ENCODE data around the gene PANX1. TPM values are rescaled to one million over a fixed set of nuclear protein-coding genes. Genes with fewer than 3 reads are reported as not detected.

The PANX1 gene
- total RNA-seq, 6 experiments from 2014 or later: 9.3 to 20.4 (median 13.7) TPM

GRCh38 chr11:94120946-94121345, 7.7 kb upstream of the PANX1 start:
- H3K9me3 ChIP-seq: no peaks in the 10 kb centered on the region
- no peaks in the 10 kb centered on the region for H3K27me3 ChIP-seq
- TF ChIP-seq POLR2A (IDR thresholded peaks at IDR 0.05) (no peak), CTCF (IDR thresholded peaks at IDR 0.05) (no peak)
- ATAC-seq (no peak), DNase-seq (no peak)
- H3K36me3 ChIP-seq: no peaks in the 10 kb centered on the region
- H3K4me1 ChIP-seq: peaks cover 0 to 12% (median 1%) of the 10 kb centered on the region in 4 donors
- no peak overlapping the region for H3K4me3 ChIP-seq
- WGBS (ENCODE audit: insufficient coverage, low coverage, low lambda C conversion rate, missing lambda C conversion rate): 92% methylated on average over 5 of the region's 6 CpGs
- H3K27ac ChIP-seq: no peak overlapping the region
- intact Hi-C loops (cut with DNase I): no loop called here

GRCh38 chr11:94125407-94126115, 3.1 kb upstream of the PANX1 start:
- 88% methylated on average over 5 of the region's 8 CpGs for WGBS (ENCODE audit: insufficient coverage, low coverage, low lambda C conversion rate, missing lambda C conversion rate)
- no peak for TF ChIP-seq CTCF (IDR thresholded peaks at IDR 0.05)
- no peak for TF ChIP-seq POLR2A (IDR thresholded peaks at IDR 0.05)
- H3K27ac ChIP-seq: no peak overlapping the region
- no peaks in the 10 kb centered on the region for H3K9me3 ChIP-seq
- intact Hi-C loops (cut with DNase I): no loop called here
- ATAC-seq (no peak), DNase-seq (no peak)
- H3K36me3 ChIP-seq: no peaks in the 10 kb centered on the region
- no peak overlapping the region for H3K4me3 ChIP-seq
- H3K27me3 ChIP-seq: no peaks in the 10 kb centered on the region
- H3K4me1 ChIP-seq: peaks cover 0 to 17% (median 5%) of the 10 kb centered on the region in 4 donors

GRCh38 chr11:94127638-94128037, 1.0 kb upstream of the PANX1 start:
- intact Hi-C loops (cut with DNase I): no loop called here
- H3K4me3 ChIP-seq: no peak overlapping the region
- no peak for ATAC-seq

GRCh38 chr11:94128291-94128745, 323 bp upstream of the PANX1 start:
- ATAC-seq: peak; percentile 7 to 30 (median 20)
- no peak for TF ChIP-seq POLR2A (IDR thresholded peaks at IDR 0.05)
- TF ChIP-seq CTCF (IDR thresholded peaks at IDR 0.05): no peak
- 0% methylated on average over 12 of the region's 23 CpGs for whole genome bisulfite sequencing (ENCODE audit: insufficient coverage, low coverage, low lambda C conversion rate, missing lambda C conversion rate)
- H3K4me3 ChIP-seq: peak overlapping the region; percentile 90 to 95 (median 92)
- peak overlapping the region; percentile 90 to 95 (median 94) for H3K27ac ChIP-seq
- no peaks in the 10 kb centered on the region for H3K9me3 ChIP-seq
- intact Hi-C loops (cut with DNase I): no loop called here
- H3K4me1 ChIP-seq: peaks cover 0 to 34% (median 15%) of the 10 kb centered on the region in 4 donors
- no peaks in the 10 kb centered on the region for H3K27me3 ChIP-seq
- DNase-seq: peak in 1 of 3 donors; percentile 58
- H3K36me3 ChIP-seq: no peaks in the 10 kb centered on the region

More at GRCh38 chr11:94127638-94128037, 1.0 kb upstream of the PANX1 start:
- Histone ChIP-seq H3K27ac (no peak overlapping the region), H3K27me3 (no peaks in the 10 kb centered on the region), H3K36me3 (no peaks in the 10 kb centered on the region), H3K4me1 (peaks cover 0 to 34% (median 15%) of the 10 kb centered on the region in 4 donors), H3K9me3 (no peaks in the 10 kb centered on the region)
- no peak for TF ChIP-seq CTCF (IDR thresholded peaks at IDR 0.05)
- no peak for TF ChIP-seq POLR2A (IDR thresholded peaks at IDR 0.05)
- DNase-seq: no peak

Data from right lobe of liver (tissue), 6 donors.